ENCODE data around the gene VAT1. TPM values are rescaled to one million over a fixed set of nuclear protein-coding genes. Genes with fewer than 3 reads are reported as not detected.

The VAT1 gene
- total and polyA plus RNA-seq, 5 donors: 71.6 to 107 (median 91.3) TPM

DNA sequence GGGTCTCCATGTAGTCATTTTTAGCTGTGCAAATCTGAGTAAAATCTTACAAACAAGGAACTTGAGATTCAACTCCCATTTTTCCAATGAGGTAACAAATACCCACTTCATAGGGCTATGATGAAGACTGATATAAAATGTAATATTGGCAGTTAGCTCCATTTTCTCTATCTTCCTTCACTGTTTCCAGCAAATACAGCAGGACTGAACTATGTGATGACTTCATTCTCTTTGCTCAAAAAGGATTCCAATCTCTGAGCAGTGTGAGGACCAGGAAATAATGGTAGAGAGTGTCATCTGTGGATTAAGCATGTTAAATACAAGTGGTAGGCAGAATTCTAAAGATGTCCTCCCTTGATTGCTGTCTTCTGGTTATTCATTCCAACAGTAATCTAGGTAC, 21.1 kb upstream of the VAT1 start:
- no peak overlapping the region for H3K27ac ChIP-seq (ENCODE audit: low read length)
- no peak overlapping the region for H3K4me3 ChIP-seq (ENCODE audit: low read length)
- ATAC-seq (no peak), DNase-seq (no peak)
- intact Hi-C loops (cut with DNase I): no loop called here
- H3K27me3 ChIP-seq (ENCODE audit: control insufficient read depth, insufficient read depth): no peaks in the 10 kb centered on the region
- H3K4me1 ChIP-seq (ENCODE audit: control insufficient read depth, insufficient read depth, low read length): no peaks in the 10 kb centered on the region
- no peaks in the 10 kb centered on the region for H3K9me3 ChIP-seq (ENCODE audit: control insufficient read depth, low read length)

DNA sequence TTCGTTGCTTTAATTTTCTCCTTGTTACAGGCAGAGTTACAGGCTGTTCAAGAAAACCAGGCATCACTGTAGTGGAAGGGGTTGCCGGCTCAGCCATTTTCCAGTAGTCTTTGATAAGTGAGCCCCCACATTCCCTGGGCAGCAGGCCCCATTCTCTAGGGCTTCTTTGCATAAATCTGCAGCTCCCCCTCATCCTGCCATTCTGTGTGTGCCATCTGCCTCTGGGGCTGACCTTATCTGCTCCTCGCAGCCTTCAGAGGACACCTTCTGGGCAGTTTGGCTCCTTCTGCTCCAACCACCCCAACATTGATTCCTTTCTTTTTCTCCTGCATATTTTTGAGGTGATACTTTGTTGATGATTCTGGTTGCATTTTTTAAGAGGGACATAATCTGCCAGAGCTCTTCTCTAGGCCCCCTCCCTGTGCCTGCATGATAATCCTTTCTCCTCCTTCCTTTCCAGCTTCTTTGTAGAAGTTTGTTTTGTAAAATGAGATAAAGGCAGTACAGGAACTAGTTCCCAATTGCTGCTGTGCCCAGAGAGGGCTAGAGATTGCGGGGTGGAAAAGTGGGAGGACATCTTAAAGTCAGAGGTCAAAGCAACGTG, 19.9 kb upstream of the VAT1 start:
- DNase-seq: no peak
- WGBS: 59% methylated on average over 5 of the region's 5 CpGs
- no peak for ATAC-seq
- H3K27me3 ChIP-seq (ENCODE audit: control insufficient read depth, insufficient read depth): no peaks in the 10 kb centered on the region
- H3K27ac ChIP-seq (ENCODE audit: low read length): no peak overlapping the region
- H3K9me3 ChIP-seq (ENCODE audit: control insufficient read depth, low read length): no peaks in the 10 kb centered on the region
- no peaks in the 10 kb centered on the region for H3K4me1 ChIP-seq (ENCODE audit: control insufficient read depth, insufficient read depth, low read length)
- H3K4me3 ChIP-seq (ENCODE audit: low read length): no peak overlapping the region
- intact Hi-C loops (cut with DNase I): no loop called here

DNA sequence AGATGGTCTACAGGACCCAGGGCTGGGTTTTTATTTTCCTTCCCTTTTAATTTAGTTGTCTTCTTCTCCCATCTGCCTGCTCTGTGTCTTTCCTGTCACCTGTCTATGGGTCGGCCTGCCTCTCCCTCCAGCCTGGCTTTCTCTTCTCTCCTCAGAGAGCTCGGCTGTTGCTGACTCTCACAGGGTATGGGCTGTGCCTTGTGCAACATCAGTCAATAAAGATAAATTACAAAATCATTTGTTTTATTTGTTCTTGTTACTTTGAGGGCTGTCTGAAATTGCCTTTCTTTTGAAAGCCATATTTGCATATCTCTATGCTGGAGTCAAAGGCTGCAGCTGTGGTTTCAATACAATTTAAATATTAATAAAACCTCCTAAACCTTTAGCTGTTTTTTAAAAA, 18.5 kb upstream of the VAT1 start:
- Histone ChIP-seq H3K4me1 (ENCODE audit: control insufficient read depth, insufficient read depth, low read length) (no peaks in the 10 kb centered on the region), H3K27me3 (ENCODE audit: control insufficient read depth, insufficient read depth) (no peaks in the 10 kb centered on the region), H3K9me3 (ENCODE audit: control insufficient read depth, low read length) (no peaks in the 10 kb centered on the region), H3K4me3 (ENCODE audit: low read length) (no peak overlapping the region), H3K27ac (ENCODE audit: low read length) (no peak overlapping the region)
- intact Hi-C loops (cut with DNase I): no loop called here
- DNase-seq (no peak), ATAC-seq (no peak)
- 88% methylated on average over 2 of the region's 2 CpGs for WGBS

DNA sequence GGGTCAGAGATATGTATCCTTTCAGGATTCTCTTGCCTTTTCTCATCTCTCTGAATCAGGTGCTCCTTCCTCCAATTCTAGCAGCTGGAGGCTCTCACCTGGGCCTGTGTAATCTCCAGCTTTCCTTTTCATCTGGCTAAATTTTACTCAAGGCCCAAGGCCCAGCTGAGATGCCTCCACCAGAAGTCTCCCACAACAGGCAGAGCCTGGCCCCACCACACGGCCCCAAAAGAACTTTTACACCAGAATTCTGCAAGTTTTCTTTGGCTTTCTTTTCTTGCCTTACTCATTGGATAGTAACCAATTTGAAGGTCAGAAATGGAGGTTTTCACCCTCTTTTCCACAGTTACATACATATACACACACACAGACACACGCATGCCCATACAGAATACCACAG, 17.5 kb upstream of the VAT1 start:
- no peaks in the 10 kb centered on the region for H3K9me3 ChIP-seq (ENCODE audit: control insufficient read depth, low read length)
- H3K27me3 ChIP-seq (ENCODE audit: control insufficient read depth, insufficient read depth): no peaks in the 10 kb centered on the region
- H3K4me3 ChIP-seq (ENCODE audit: low read length): no peak overlapping the region
- WGBS: 89% methylated on average over 2 of the region's 2 CpGs
- H3K27ac ChIP-seq (ENCODE audit: low read length): no peak overlapping the region
- no peak for DNase-seq
- no peaks in the 10 kb centered on the region for H3K4me1 ChIP-seq (ENCODE audit: control insufficient read depth, insufficient read depth, low read length)
- no peak for ATAC-seq
- intact Hi-C loops (cut with DNase I): no loop called here

DNA sequence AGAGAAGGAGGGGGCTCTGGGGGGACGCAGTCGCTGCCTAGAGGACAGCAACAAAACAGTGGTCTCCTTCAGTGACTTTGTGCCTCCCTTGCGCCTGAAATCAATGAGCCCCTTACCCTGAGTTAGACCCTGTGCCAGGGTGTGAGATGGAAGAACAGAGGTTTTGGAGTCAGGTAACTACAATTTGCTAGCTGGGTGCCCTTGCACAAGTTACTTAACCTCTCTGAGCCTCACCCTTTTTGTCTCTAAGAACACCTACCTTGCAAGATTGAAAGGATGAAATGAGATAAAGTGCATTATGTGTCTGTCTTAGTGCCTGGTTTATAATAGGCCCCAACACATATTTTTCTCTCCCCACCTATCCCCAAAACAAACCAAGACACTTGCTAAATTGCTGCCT, 12.7 kb upstream of the VAT1 start:
- Histone ChIP-seq H3K27me3 (ENCODE audit: control insufficient read depth, insufficient read depth) (no peaks in the 10 kb centered on the region), H3K4me3 (ENCODE audit: low read length) (no peak overlapping the region), H3K4me1 (ENCODE audit: control insufficient read depth, insufficient read depth, low read length) (no peaks in the 10 kb centered on the region), H3K9me3 (ENCODE audit: control insufficient read depth, low read length) (no peaks in the 10 kb centered on the region), H3K27ac (ENCODE audit: low read length) (no peak overlapping the region)
- ATAC-seq (no peak), DNase-seq (no peak)
- 82% methylated on average over 3 of the region's 3 CpGs for WGBS
- intact Hi-C loops (cut with DNase I): no loop called here

DNA sequence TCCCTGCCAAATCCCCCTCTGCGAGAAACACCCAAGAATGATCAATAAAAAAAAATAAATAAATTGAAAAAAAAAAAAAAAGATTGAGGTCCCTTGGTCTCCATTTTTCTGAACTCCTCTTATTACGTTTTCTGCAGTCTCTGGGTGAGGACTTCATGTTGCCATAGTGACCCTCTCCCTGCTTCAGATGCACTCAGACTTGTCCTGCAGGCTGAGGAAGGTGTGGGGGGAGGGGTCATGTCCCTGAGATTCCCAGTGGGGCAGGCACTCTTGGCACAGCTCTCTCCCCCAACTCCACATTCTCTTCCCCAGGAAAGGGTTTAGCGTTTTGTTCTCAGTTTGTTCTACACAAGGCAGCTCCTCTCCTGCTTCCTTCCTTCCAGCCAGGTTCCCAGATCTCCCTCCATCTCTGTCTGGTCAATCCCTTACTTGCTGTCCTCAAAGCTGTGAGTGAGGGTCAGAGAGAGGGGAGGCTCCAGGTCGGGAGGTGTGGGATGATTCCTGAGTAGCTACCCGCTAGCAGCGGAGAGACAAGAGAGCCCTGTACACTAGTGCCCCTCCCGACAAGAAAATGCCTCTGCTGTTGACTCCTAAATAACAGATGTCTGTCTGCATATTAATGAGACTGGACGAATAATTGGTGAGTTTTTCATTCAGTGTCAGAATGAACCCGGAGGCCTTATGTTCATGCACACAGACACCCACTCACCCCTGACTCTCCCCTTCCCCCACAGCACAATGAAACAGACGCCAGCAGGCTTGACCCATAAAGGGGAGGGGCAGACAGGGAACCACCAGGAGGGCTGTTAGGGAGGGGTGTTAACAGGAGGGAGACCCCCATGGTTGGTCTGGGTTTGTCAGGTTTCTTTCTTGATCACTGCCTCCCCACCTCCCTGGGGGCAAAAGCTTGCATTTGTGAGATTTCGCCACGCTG, 12.0 kb upstream of the VAT1 start:
- DNase-seq (no peak), ATAC-seq (no peak)
- 47% methylated on average over 12 of the region's 12 CpGs for WGBS
- no peaks in the 10 kb centered on the region for H3K4me1 ChIP-seq (ENCODE audit: control insufficient read depth, insufficient read depth, low read length)
- no peak overlapping the region for H3K27ac ChIP-seq (ENCODE audit: low read length)
- intact Hi-C loops (cut with DNase I): no loop called here
- H3K27me3 ChIP-seq (ENCODE audit: control insufficient read depth, insufficient read depth): no peaks in the 10 kb centered on the region
- no peak overlapping the region for H3K4me3 ChIP-seq (ENCODE audit: low read length)
- no peaks in the 10 kb centered on the region for H3K9me3 ChIP-seq (ENCODE audit: control insufficient read depth, low read length)

- 79% methylated on average over 3 of the region's 3 CpGs for WGBS
- Histone ChIP-seq H3K9me3 (ENCODE audit: control insufficient read depth, low read length) (no peaks in the 10 kb centered on the region), H3K4me3 (ENCODE audit: low read length) (no peak overlapping the region), H3K27ac (ENCODE audit: low read length) (no peak overlapping the region), H3K27me3 (ENCODE audit: control insufficient read depth, insufficient read depth) (no peaks in the 10 kb centered on the region), H3K4me1 (ENCODE audit: control insufficient read depth, insufficient read depth, low read length) (no peaks in the 10 kb centered on the region)
- ATAC-seq (no peak), DNase-seq (no peak)
- intact Hi-C loops (cut with DNase I): no loop called here
These were observed 9.5 kb upstream of the VAT1 start for GRCh38 chr17:43031666-43032065.

GRCh38 chr17:43030137-43030767, 8.1 kb upstream of the VAT1 start:
- DNase-seq (no peak), ATAC-seq (peak; percentile 15 to 24)
- no peaks in the 10 kb centered on the region for H3K27me3 ChIP-seq (ENCODE audit: control insufficient read depth, insufficient read depth)
- no peak overlapping the region for H3K27ac ChIP-seq (ENCODE audit: low read length)
- no peaks in the 10 kb centered on the region for H3K9me3 ChIP-seq (ENCODE audit: control insufficient read depth, low read length)
- H3K4me3 ChIP-seq (ENCODE audit: low read length): no peak overlapping the region
- H3K4me1 ChIP-seq (ENCODE audit: control insufficient read depth, insufficient read depth, low read length): no peaks in the 10 kb centered on the region
- WGBS: 61% methylated on average over 6 of the region's 6 CpGs
- intact Hi-C loops (cut with DNase I): no loop called here

- no peaks in the 10 kb centered on the region for H3K9me3 ChIP-seq (ENCODE audit: control insufficient read depth, low read length)
- H3K4me1 ChIP-seq (ENCODE audit: control insufficient read depth, insufficient read depth, low read length): no peaks in the 10 kb centered on the region
- intact Hi-C loops (cut with DNase I): loop anchor here in 3 of 4 donors (5.0 to 10.0 kb wide), 3 partner anchors 96 to 309 kb away; partner anchors contain the start of genes BRCA1 (in 2 of the 3) and NBR1 (in 1 of the 3)
- WGBS: 86% methylated on average over 17 of the region's 17 CpGs
- DNase-seq: no peak
- ATAC-seq: no peak
- no peaks in the 10 kb centered on the region for H3K27me3 ChIP-seq (ENCODE audit: control insufficient read depth, insufficient read depth)
- H3K27ac ChIP-seq (ENCODE audit: low read length): no peak overlapping the region
- no peak overlapping the region for H3K4me3 ChIP-seq (ENCODE audit: low read length)
These were observed 6.2 kb upstream of the VAT1 start for GRCh38 chr17:43028221-43028861.

DNA sequence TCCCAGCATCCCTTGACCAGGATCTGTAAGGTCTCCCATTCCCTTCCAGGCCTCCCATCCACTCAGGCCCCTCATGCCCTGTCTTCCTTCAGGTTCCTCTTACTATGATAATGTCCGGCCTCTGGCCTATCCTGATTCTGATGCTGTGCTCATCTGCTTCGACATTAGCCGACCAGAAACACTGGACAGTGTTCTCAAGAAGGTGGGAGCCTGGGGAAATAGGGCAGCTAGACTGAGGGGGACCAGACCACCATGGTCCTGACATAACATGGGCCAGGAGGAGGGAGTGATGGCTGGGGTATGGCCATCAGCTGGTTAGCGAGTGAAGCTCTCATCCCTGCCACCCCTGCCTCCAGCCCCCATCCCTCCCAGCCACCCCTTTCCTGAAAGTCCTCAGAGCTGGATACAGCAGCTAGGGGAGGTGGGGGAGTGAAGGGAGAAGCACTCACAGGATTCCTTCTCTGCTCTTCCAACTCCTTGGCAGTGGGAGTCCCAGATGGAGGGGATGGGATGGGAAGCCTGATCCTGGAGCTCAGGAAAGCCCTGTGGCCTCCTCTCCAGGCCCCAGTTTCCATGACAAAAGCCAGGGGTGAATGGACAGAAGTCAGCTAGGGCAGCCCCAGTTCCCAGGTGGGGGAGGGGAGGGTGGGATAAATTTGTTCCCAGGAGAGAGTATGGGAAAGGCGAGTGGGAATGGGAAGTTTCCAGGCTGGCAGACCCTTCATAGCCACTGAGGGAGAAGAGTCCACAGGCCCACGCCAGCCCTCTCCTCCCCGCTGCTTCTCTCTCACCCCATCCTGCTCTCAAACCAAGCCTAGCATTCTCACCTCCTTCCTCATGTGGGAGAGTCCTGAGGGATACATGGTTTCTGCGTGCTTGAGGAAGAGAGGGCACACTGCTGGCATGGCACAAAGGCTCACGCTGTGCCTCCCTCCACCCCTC, 5.2 kb upstream of the VAT1 start:
- Histone ChIP-seq H3K4me3 (ENCODE audit: low read length) (no peak overlapping the region), H3K9me3 (ENCODE audit: control insufficient read depth, low read length) (no peaks in the 10 kb centered on the region), H3K27me3 (ENCODE audit: control insufficient read depth, insufficient read depth) (no peaks in the 10 kb centered on the region), H3K4me1 (ENCODE audit: control insufficient read depth, insufficient read depth, low read length) (no peaks in the 10 kb centered on the region), H3K27ac (ENCODE audit: low read length) (no peak overlapping the region)
- DNase-seq (no peak), ATAC-seq (no peak)
- intact Hi-C loops (cut with DNase I): loop anchor here in 3 of 4 donors (5.0 to 10.0 kb wide), 3 partner anchors 97 to 310 kb away; partner anchors contain the start of genes BRCA1 (in 2 of the 3) and NBR1 (in 1 of the 3)
- 74% methylated on average over 9 of the region's 9 CpGs for WGBS
